Measurements from ENCODE around the gene KIAA1143.

The KIAA1143 gene

DNA sequence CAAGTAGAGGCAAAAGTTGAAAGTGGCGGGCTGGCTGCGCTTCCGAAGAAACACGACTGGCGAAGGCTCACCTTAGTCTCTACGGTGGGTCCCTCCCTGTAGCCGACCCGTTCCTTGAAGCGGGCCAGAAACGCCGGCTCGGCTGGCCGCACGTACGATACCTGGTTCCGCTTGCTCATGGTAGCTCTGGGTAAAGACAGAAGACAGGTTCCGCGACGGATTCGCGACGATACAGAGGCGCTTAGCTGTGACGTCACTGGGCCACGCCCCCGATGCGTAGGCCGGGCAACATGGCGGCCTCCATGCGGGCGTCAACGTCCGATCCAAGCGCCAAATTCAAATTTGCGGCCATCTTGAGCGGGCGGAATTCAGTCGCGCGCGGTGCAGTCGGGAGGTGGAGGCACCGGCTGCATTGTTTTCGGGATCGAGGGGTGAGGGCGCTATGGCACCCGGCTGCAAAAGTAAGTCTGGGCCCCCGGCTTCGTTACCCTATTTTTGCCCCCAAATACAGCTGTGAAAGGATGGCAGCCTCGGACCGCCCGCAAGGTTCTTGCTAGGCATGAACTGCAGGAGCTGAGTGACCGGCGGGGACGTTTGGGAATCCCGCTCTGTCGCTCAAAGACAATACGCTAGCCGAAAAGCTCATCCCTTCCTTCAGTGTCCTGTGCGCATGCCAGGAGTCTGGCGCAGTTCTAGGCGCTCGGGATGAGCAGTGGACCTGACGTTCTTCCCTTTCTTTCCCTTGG lies at the start of gene KIAA1143, which contains the start of gene KIF15:
TSS of gene KIAA1143 (minus strand) at position 196 of the 746 bp plus-strand sequence. CDS start at position 179, 17 bp downstream.
TSS of gene KIF15 (plus strand) at position 371 of the 746 bp plus-strand sequence. CDS start at position 443, 72 bp downstream.
- DNase-seq = peak; percentile 98

DNA sequence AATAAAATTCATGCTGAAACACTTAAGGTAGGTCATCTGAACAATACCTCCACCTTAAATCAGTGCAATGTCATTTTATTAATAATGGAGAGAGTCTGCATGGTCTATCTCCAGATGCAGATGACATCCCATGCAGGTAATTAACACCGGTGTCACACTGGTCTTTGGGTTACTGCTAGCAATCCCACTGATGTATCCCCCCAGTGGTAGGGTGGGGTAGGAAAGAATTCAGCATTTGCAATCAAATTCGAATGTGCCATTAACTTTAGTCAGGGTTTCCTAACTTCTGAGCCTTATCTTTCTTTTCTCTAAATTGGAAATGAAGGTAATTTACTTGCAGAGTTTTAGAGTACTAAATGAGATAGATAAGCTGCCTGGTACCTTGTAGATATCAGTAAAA lies 44.5 kb upstream of the KIAA1143 start:
- DNase-seq = no peak

DNA sequence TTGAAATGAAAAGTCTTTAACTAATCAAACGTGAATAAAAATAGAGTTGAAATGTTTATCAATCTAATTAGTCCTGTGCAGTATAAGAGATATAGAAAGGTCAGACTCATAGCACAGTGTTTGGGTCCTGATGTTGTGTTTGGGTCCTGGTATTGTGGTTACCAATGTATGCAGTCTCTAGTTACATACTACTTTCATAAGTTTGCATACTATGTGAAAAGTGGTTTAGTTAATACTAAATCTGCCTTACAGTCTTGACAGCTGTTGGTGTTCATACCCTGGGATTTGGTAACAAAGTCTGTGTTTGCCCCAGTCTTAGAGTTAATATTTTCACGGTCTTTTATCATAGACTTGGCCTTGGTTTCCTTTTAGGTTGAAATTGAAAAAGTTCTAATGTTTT lies 41.9 kb upstream of the KIAA1143 start:
- no peak for DNase-seq

DNA sequence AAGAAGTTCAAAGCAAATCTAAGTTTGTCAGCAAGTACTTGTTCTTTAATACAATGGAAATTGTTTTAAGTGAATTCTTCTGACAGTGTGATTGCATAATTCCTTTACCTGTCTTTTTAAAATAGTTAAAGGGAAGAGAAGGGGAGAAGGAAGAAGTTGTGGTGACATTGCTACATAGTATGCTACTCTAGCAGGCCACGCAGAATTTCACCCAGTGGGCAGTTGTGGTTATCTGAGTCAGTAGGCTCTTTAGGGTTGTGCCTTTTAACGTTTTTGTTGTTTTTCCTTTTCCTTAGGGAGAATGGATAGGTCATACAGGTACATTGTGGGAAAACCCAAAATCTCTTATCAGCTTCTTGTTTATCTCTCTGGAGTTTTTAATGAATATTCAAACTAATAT lies 40.6 kb upstream of the KIAA1143 start:
- DNase-seq = peak; percentile 44

DNA sequence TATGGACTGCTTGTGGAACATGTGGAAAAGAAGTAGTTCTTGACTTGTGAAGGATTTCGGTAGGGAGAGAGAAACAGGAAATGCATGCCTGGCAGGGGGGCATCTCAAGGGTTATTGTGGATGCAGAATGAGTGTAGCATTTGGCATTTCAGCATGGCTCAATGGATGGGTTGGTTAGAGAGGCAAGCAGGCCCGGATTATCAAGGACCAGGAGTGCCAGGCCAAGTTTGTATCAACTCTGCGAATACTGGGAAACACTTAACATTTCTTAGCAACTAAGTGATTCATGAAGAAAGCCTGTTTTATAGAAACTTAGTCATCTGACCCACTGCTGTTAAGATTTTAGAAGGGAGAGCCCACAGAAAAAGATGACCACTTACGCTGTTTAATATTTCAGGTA lies 33.8 kb upstream of the KIAA1143 start:
- DNase-seq = no peak

DNA sequence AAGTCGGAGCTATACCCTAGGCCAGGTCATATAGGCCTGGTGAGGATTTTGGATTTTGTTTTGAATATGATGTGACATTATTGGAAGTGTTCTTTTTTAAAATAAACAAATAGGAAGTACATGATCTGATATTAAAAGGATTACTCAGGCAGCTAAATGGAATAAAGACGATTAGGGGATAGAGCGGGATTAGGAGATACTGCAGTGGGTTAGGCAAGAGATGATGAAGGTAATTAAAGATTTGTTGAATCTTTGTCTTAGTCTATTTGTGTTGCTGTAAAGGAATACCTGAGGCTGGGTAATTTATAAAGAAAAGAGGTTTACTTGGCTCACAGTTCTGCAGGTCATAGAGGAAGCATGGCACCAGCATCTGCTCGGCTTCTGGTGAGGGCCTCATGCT lies 21.5 kb upstream of the KIAA1143 start:
- DNase-seq = no peak

DNA sequence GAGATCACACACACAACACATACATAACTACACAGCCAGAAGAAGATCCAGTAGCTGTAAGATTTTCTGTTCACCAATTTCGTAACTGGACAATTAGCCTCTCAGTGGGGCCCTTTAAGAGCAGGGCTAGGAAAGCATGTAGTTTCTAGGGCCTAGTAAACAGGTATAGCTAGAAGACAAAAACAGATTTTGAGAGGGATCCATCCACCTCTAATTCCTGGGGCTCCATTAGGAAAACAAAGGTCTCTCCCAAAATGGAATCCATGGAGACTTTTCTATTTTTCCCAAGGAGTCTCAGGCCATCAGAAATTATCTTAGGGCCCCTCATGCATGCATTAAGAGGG lies 10.7 kb upstream of the KIAA1143 start:
- DNase-seq = no peak

DNA sequence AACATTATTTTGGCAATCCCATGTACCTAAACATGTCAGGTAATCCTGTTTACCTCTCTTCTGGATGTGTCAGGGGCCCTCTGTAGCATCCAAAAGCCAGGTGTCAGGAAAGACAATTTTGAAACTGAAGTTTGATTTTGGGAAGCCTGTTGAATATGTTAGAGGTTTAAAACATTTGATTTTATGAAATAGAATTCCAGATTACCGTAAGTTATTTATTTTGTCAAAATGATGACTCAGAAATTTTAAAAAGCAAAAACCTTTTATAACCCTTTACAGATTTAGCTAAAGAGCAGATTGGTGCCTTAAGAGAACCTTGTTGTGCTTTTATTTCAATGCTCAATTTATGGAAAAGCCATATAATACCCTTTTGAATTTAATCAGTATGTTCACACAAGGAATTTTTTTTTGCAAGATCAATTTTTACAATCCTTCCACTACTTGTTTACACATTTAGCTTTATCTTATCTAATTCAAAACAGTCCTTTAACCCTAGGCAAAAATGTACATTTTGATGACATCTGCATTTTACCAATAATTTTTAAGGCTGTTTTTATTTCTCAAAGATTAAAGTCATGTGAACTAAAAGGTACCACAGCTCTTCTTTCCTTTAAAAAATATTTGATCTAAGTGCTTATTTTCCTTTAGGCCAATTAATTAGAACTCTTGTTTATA lies 10.1 kb upstream of the KIAA1143 start:
- no peak for DNase-seq

DNA sequence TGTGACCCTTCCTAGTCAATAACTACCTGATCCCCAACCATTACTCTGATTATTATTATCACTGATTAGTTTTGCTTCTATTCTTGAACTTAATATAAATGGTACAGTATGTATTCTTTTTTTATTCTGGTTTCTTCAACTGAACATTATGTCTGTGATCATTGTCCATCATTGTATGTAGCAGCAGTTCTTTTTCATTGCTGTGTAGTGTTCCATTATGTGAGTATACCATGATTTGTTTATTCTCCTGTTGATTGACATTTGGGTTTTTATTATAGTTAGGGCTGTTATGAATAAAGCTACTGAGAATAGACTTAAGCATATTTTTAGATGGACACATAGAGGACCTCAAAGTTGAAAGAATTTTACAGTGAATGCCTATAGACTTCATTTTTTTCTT lies 2.8 kb upstream of the KIAA1143 start:
- no peak for DNase-seq

- DNase-seq = no peak
Observed at GRCh38 chr3:44762690-44763089, 1.3 kb upstream of the KIAA1143 start.

DNA sequence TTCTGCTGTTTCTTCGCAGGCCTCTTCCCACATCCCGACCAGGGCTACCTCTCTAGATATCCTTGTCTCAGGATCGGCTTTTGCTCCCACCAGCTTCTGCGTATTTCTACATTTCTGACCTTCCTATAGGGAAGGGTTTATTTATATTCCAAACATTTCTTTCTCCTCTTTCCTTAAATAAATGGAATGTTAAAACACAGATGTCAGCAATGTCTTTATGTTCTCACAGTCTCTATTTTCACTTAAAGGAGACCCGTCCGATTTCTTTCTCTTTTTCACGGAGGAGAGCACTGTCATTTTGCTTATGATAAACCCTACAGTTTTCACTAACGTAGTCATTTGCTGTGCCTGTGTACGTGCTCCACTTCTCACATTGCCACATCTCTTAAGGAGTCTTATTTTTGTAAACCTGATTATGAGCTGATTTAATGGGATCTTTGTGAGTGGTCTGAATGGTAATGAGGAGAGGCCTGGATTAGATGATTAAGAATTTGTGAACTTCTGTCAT lies 805 bp upstream of the KIAA1143 start:
- DNase-seq = no peak

DNA sequence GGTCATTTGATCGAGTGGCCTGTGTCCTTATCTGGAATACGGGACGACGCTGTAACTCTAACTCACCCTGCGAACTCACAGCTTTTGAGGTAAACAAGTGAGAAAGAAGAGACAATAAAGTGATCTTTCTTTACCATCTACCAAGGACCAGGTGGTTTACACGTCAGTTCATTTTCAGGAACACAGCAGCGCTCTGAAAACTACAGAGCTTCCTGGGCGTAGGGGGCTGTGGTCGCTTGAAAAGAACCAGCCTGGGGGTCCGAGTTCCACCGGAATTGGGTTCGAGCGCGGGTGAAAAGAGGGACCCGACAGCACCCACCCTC lies 357 bp downstream of the KIAA1143 start:
- no peak for DNase-seq

- DNase-seq = no peak
Observed at GRCh38 chr3:44734646-44735168, 26.7 kb downstream of the KIAA1143 start.

GRCh38 chr3:44729384-44729910 lies 32.0 kb downstream of the KIAA1143 start, which contains the start of gene ZNF501:
Gene ZNF501 (plus strand): TSS chr3:44729635. CDS start chr3:44734422, 4,787 bp downstream.
- peak; percentile 85 for DNase-seq

DNA sequence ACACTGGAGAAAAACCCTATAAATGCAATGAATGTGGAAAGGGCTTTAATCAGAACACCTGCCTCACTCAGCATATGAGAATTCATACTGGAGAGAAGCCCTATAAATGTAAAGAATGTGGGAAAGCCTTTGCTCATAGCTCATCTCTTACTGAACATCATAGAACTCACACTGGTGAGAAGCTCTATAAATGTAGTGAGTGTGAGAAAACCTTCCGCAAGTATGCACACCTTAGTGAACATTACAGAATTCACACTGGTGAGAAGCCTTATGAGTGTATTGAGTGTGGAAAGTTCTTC lies 39.4 kb downstream of the KIAA1143 start:
- no peak for DNase-seq

- no peak for DNase-seq
Observed at GRCh38 chr3:44721231-44722102, 40.0 kb downstream of the KIAA1143 start.

DNA sequence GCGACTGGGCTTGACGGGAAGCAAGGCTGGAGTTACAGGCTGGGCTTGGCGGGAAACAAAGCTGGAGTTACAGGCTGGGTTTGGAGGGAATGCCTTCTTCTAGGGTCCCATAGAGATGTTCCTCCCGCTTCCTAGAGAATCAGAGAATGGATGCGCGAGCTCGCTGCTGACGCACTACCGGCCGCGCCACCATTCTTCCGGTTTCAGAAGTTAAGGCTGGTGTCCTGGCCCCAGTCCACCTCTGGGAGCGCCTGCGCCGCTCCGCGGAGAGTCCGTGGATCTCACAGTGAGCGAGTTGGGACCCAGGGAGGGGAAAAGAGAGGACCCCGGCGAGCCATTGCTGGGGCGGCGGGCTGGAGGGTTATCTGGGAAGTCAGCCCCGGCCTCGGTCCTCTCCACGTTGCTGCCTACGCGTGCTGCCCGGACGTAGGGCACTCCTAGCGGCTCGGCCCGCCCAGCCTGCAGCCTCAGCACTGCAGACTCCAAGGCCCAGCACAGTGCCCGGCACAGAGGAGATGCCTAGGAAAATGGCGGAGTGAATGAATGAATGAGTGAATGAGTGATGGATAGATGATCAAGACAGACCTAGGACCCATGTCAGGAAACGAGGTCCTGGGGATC lies 48.9 kb downstream of the KIAA1143 start, which contains the start of gene ZNF502:
TSS of gene ZNF502 (plus strand) at position 206 of the 621 bp plus-strand sequence. CDS start 7,602 bp downstream, outside the sequence.
- DNase-seq = peak; percentile 71

Measured in inflammatory macrophage treated with lipopolysaccharide for 4 hours (primary cell).